ENCODE measurements around the gene TMEM205. TPM values are rescaled to one million over a fixed set of nuclear protein-coding genes. Genes with fewer than 3 reads are reported as not detected.

The TMEM205 gene
- total and polyA plus RNA-seq, 2 of the 13 experiments (the other 11 are each of a cell fraction or from before 2014, with no cell fraction given), result 45.5 to 98.7 TPM

GRCh38 chr19:11380653-11381537, 34.8 kb upstream of the TMEM205 start:
- FAIRE-seq (peak; percentile 82), DNase-seq (ENCODE audit: low spot score) (peak; percentile 98), ATAC-seq (peak; percentile 82)
- Histone ChIP-seq H3K4me2 (ENCODE audit: low read depth, low read length) (peak overlapping the region; percentile 69), H3K27ac (ENCODE audit: extremely low read length, insufficient read depth, low read length) (peak overlapping the region; percentile 52), H2AFZ (ENCODE audit: low read length) (no peak overlapping the region), H3K4me3 (replicated peaks in 1 of 3; ENCODE audit: insufficient read depth in 1 of 3, low read depth in 2 of 3, low read length in 3 of 3) (peak overlapping the region; percentile 40 to 71 (median 63)), H3K79me2 (ENCODE audit: insufficient read depth, low read length) (peaks cover 1% of the 10 kb centered on the region), H3K36me3 (replicated peaks in 1 of 2; ENCODE audit: control insufficient read depth in 1 of 2, insufficient read depth in 2 of 2, low read length in 2 of 2) (no peaks in the 10 kb centered on the region), H3K9me3 (ENCODE audit: low read length) (no peaks in the 10 kb centered on the region), H4K20me1 (ENCODE audit: insufficient read depth, low read length) (no peaks in the 10 kb centered on the region), H3K9ac (ENCODE audit: insufficient read depth, low read depth, low read length) (peak overlapping the region; percentile 58), H3K27me3 (ENCODE audit: control insufficient read depth in 1 of 2, insufficient read depth in 2 of 2, low read length in 2 of 2) (no peaks in the 10 kb centered on the region), H3K4me1 (ENCODE audit: insufficient read depth, low read length) (peaks cover 49% of the 10 kb centered on the region)
- CTCF ChIA-PET (ENCODE audit: low intra/inter-chr PET ratio, low total read pairs), result interaction anchor here (0.7 to 2.4 kb wide), 5 partner anchors 55 to 102 kb away, joined by 5 to 10 read pairs (median 8); partner anchors contain the start of genes ODAD3 and PRKCSH
- intact Hi-C loops (cut with micrococcal nuclease; ENCODE audit: unreplicated experiment), result loop anchor here (1.0 to 5.0 kb wide), 3 partner anchors 41 to 88 kb away; partner anchors contain the start of genes ODAD3 and PRKCSH
- in situ Hi-C loops (cut with HindIII; ENCODE audit: extremely low pct_ligation_motif_present, low pct_unique_long_range_greater_than_20kb), result loop anchor here (5.0 kb wide), 2 partner anchors 41 to 101 kb away; partner anchors contain the start of gene ELAVL3
- WGBS (ENCODE audit: low lambda C conversion rate), result 5% methylated on average over 43 of the region's 54 CpGs
- POLR2A ChIA-PET, result interaction anchor here (0.6 to 1.6 kb wide), 15 partner anchors 10 to 148 kb away, joined by 3 to 15 read pairs (median 5); partner anchors contain the start of genes CCDC159, ECSIT, ODAD3 and PRKCSH
- BruUV-seq (replicated peaks), result no TSS peak
- TF ChIP-seq EHMT2 (IDR thresholded peaks at IDR 0.05; ENCODE audit: borderline replicate concordance, low read depth, low read length) (no peak), CHCHD3 (CRISPR knock-in tag; IDR thresholded peaks at IDR 0.05) (no peak), U2AF1 (optimal IDR thresholded peaks at IDR 0.05; ENCODE audit: low read depth, low read length) (no peak), ZNF773 (CRISPR knock-in tag; IDR thresholded peaks at IDR 0.05; ENCODE audit: borderline replicate concordance) (no peak; the same call in 1 of the 2 replicates), RARA (CRISPR knock-in tag; IDR thresholded peaks at IDR 0.05) (peak; percentile 38; the same call in 1 of the 2 replicates), ZNF207 (IDR thresholded peaks at IDR 0.05; ENCODE audit: borderline replicate concordance) (no peak), ISL2 (CRISPR knock-in tag; IDR thresholded peaks at IDR 0.05) (no peak; the same call in 1 of the 2 replicates), DNMT3B (CRISPR knock-in tag; conservative IDR thresholded peaks at IDR 0.05) (no peak), ZNF253 (CRISPR knock-in tag; IDR thresholded peaks at IDR 0.05; ENCODE audit: borderline replicate concordance) (no peak), ZNF430 (CRISPR knock-in tag; IDR thresholded peaks at IDR 0.05) (no peak), ZNF652 (CRISPR knock-in tag; IDR thresholded peaks at IDR 0.05; ENCODE audit: borderline replicate concordance, low read depth) (no peak), ZSCAN12 (CRISPR knock-in tag; IDR thresholded peaks at IDR 0.05) (no peak), TSC22D2 (CRISPR knock-in tag; IDR thresholded peaks at IDR 0.05; ENCODE audit: borderline replicate concordance) (0 out of 2 replicates have a peak, but pooled peaks have one; percentile 46), MXD4 (CRISPR knock-in tag; IDR thresholded peaks at IDR 0.05) (peak; percentile 81), SNAPC2 (CRISPR knock-in tag; IDR thresholded peaks at IDR 0.05) (peak; percentile 82; the same call in 1 of the 2 replicates), FOXM1 (CRISPR knock-in tag; IDR thresholded peaks at IDR 0.05) (no peak), THAP9 (CRISPR knock-in tag; IDR thresholded peaks at IDR 0.05; ENCODE audit: borderline replicate concordance) (peak; percentile 69; the same call in 1 of the 2 replicates), ZNF3 (CRISPR knock-in tag; IDR thresholded peaks at IDR 0.05) (no peak), MED1 (CRISPR knock-in tag; IDR thresholded peaks at IDR 0.05) (peak; percentile 64), ZNF235 (CRISPR knock-in tag; IDR thresholded peaks at IDR 0.05; ENCODE audit: borderline replicate concordance) (no peak), MNT (IDR thresholded peaks at IDR 0.05) (no peak)
